Stimulated activated CD4-positive, alpha-beta T cell treated with anti-CD3 and anti-CD28 coated beads, TNF-alpha, amount 100 ng/mL, for 1 hour (primary cell): ENCODE measurements around the gene KIF3A.
"Not testable (repeated sequence)": the region's sequence is repeated elsewhere in the genome, so short reads cannot be mapped to it uniquely, and the experiment has no call there.

Experiments used
- DNase-seq, 3 donors: peaks; one replicate each; pipeline ENCODE4 v3.0.0-alpha.2; 2020; ENCODE audit warnings: low read depth in 3 of 3, low spot score in 1 of 3

KIF3A gene

DNA sequence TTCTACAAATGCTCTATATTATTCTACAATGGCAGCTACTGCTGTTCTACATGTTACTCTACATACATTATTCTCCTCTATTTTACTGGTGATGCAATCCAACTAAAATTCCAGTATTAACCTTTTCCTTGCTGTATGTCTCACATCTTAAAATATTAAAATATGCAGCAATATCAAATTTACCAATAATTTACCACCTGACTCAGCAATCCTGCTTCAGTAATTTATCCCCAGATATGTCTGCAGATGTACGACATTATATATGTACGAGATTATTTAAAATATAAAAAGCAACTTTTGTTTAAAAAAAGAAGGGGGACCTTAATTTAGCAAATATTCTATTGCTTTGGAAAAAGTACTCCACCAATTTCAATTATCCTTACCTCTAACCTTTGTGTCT lies 11.6 kb downstream of the KIF3A start:
- DNase-seq, result no peak

GRCh38 chr5:132718544-132719312 lies 18.6 kb downstream of the KIF3A start:
- DNase-seq, result no peak

- DNase-seq, result no peak
These were observed 22.7 kb downstream of the KIF3A start for GRCh38 chr5:132714456-132715307.

DNA sequence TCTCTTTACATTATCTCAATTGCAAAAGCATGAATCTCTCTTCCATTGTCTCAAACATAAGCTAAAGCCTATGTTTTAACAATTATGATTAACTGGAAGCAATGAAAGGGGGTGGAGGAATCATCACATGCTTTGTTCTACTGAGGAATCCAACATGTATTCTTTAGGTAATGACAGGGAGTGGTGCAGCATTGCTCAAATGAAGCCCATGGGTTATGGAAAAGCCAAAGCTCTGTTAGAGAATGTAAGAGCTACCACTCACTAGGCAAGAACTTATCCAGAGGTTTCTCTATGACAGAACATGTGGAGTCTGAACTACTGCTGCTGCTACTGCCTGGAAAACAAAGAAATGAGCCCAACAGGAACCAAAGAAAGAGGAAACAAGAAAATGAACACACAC lies 28.7 kb downstream of the KIF3A start:
- DNase-seq, result no peak

GRCh38 chr5:132704875-132705274 lies 32.5 kb downstream of the KIF3A start:
- no peak for DNase-seq

GRCh38 chr5:132695956-132696355 lies 41.4 kb downstream of the KIF3A start:
- DNase-seq, result no peak

- DNase-seq, result no peak
These were observed 44.7 kb downstream of the KIF3A start for GRCh38 chr5:132692632-132692967.

- DNase-seq, result not testable (repeated sequence)
These were observed 45.4 kb downstream of the KIF3A start for GRCh38 chr5:132691755-132692631.

- DNase-seq, result no peak
These were observed 47.2 kb downstream of the KIF3A start for GRCh38 chr5:132690156-132690555.

- DNase-seq, result no peak
These were observed 47.8 kb downstream of the KIF3A start for GRCh38 chr5:132689513-132689912.

- no peak for DNase-seq
These were observed 48.6 kb downstream of the KIF3A start for GRCh38 chr5:132688536-132689339.

DNA sequence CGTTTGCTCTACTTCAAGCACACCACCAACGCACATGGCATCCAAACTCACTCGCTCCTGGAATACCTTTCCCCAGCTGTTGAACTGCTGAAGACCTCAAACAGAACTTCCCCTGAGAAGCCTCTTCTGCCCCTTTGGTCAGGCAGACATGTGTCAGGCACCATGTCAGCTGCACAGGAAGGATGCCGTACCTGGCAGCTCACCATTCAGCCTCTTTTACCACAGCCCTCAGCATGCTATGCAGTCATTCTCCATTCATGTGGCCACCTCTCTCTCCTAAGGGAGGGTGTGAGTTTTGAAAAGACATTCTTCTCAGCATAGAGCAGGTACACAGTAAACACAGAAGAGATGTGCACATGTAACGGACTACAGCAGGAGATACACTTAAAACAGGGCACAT lies 49.4 kb downstream of the KIF3A start:
- no peak for DNase-seq

GRCh38 chr5:132686193-132686592 lies 51.2 kb downstream of the KIF3A start:
- no peak for DNase-seq

GRCh38 chr5:132684922-132685720 lies 52.2 kb downstream of the KIF3A start:
- DNase-seq, result no peak

GRCh38 chr5:132684491-132684890 lies 52.9 kb downstream of the KIF3A start:
- no peak for DNase-seq

- DNase-seq, result no peak
These were observed 55.4 kb downstream of the KIF3A start for GRCh38 chr5:132681983-132682382.

DNA sequence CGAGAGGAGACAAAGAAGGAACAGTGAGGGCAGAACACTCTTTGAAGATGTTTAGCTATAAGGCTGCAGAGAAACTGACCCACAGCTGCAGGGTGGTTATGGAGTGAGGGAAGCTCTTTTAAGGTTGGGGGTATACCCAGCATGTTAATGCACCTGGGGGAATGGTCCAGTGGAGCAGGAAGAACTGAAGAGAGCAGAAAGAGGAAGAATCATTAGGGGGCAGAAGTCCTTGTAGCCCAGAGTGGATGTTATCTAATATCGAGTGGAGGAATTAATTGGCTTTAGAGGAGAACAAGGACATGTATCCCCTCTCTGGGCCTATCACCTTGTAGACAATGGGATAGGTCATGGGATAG lies 55.9 kb downstream of the KIF3A start:
- DNase-seq, result no peak

- DNase-seq, result no peak
These were observed 56.4 kb downstream of the KIF3A start for GRCh38 chr5:132680780-132681475.

GRCh38 chr5:132679717-132680380 lies 57.5 kb downstream of the KIF3A start:
- no peak for DNase-seq
